Ishikawa (cell line): Measurements from ENCODE around the gene LY6G6D.

Experiments used
- CEBPB ChIP-seq: IDR thresholded peaks from 2 replicates; pipeline ENCODE4 v1.6.1; 2012
- CREB1 ChIP-seq: IDR thresholded peaks from 2 replicates; pipeline ENCODE4 v1.6.1; 2012; ENCODE audit warnings: low read depth
- EGR1 ChIP-seq: IDR thresholded peaks from 2 replicates; pipeline ENCODE4 v1.6.1; 2012
- EP300 ChIP-seq: IDR thresholded peaks from 2 replicates; pipeline ENCODE4 v1.6.1; 2012; ENCODE audit warnings: borderline replicate concordance
- FOXM1 ChIP-seq: IDR thresholded peaks from 2 replicates; pipeline ENCODE4 v1.6.1; 2012; ENCODE audit warnings: low read depth, borderline replicate concordance
- MAX ChIP-seq: IDR thresholded peaks from 2 replicates; pipeline ENCODE4 v1.6.1; 2012
- NFIC ChIP-seq: IDR thresholded peaks from 2 replicates; pipeline ENCODE4 v1.6.1; 2012
- RAD21 ChIP-seq: IDR thresholded peaks from 2 replicates; pipeline ENCODE4 v1.6.1; 2012; ENCODE audit warnings: low read depth
- TAF1 ChIP-seq: IDR thresholded peaks from 2 replicates; pipeline ENCODE4 v1.6.1; 2012; ENCODE audit warnings: low read depth, mild to moderate bottlenecking
- TCF12 ChIP-seq: IDR thresholded peaks from 2 replicates; pipeline ENCODE4 v1.6.1; 2012; ENCODE audit warnings: low read depth
- TEAD4 ChIP-seq: IDR thresholded peaks from 2 replicates; pipeline ENCODE4 v1.6.1; 2012
- USF1 ChIP-seq: IDR thresholded peaks from 2 replicates; pipeline ENCODE4 v1.6.1; 2012
- YY1 ChIP-seq: IDR thresholded peaks from 2 replicates; pipeline ENCODE4 v1.6.1; 2012; ENCODE audit warnings: low read depth
- ZBTB7A ChIP-seq: IDR thresholded peaks from 2 replicates; pipeline ENCODE4 v1.6.1; 2012; ENCODE audit warnings: low read depth
- TF ChIP-seq, protein P1 (sequence below): IDR thresholded peaks from 2 replicates; pipeline ENCODE4 v1.6.1; 2012; ENCODE audit warnings: low read depth, mild to moderate bottlenecking

The LY6G6D gene

DNA sequence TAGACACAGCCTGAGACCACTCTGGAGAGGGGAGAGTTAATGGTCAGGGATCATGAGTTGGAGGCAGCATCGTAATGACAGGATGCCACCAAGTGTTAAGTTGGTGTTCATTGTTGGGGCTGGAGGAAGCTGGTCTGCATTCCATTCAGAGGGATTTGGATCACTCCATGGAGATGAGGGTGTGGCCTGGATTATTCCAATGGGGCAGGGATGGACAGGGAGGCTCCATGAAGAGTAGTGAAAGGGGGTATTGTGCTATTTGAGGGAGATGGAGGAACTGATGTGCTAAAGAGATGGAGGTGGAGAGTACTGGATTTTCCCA lies 48.4 kb downstream of the LY6G6D start:
- peak; percentile 16; the same call in 1 of the 2 replicates for TF ChIP-seq RAD21
- no peak for TF ChIP-seq CEBPB

DNA sequence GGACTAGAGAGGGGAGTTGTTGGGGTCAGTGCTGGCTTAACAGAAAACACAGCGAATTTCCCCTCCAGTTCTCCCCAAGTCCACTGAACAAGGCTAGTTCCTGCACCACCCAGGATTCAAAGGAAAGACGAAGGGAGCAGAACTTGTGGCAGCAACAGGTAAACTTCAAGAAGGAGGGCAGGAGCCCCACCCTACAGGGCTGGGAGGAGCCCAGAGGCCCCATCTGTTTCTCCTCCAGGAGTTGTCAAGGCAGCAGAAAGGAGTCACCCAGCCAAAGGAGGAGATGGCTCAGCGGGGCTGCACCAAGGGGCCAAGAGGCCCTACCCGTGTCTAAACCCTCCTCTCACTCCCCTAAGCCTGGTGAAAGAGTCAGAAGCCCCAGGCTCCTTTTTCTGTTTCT lies 49.0 kb downstream of the LY6G6D start:
- TF ChIP-seq ZBTB7A, result no peak
- TF ChIP-seq YY1, result no peak
- no peak for TF ChIP-seq TAF1
- TF ChIP-seq RAD21, result no peak
- no peak for TF ChIP-seq MAX
- TF ChIP-seq USF1, result no peak
- no peak for TF ChIP-seq EGR1
- no peak for TF ChIP-seq CREB1
- TF ChIP-seq TEAD4, result no peak
- TF ChIP-seq EP300, result no peak
- TF ChIP-seq CEBPB, result no peak
- TF ChIP-seq TCF12, result no peak
- TF ChIP-seq NFIC, result no peak
- TF ChIP-seq FOXM1, result no peak
- TF ChIP-seq, protein P1, sequence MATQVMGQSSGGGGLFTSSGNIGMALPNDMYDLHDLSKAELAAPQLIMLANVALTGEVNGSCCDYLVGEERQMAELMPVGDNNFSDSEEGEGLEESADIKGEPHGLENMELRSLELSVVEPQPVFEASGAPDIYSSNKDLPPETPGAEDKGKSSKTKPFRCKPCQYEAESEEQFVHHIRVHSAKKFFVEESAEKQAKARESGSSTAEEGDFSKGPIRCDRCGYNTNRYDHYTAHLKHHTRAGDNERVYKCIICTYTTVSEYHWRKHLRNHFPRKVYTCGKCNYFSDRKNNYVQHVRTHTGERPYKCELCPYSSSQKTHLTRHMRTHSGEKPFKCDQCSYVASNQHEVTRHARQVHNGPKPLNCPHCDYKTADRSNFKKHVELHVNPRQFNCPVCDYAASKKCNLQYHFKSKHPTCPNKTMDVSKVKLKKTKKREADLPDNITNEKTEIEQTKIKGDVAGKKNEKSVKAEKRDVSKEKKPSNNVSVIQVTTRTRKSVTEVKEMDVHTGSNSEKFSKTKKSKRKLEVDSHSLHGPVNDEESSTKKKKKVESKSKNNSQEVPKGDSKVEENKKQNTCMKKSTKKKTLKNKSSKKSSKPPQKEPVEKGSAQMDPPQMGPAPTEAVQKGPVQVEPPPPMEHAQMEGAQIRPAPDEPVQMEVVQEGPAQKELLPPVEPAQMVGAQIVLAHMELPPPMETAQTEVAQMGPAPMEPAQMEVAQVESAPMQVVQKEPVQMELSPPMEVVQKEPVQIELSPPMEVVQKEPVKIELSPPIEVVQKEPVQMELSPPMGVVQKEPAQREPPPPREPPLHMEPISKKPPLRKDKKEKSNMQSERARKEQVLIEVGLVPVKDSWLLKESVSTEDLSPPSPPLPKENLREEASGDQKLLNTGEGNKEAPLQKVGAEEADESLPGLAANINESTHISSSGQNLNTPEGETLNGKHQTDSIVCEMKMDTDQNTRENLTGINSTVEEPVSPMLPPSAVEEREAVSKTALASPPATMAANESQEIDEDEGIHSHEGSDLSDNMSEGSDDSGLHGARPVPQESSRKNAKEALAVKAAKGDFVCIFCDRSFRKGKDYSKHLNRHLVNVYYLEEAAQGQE, result no peak

DNA sequence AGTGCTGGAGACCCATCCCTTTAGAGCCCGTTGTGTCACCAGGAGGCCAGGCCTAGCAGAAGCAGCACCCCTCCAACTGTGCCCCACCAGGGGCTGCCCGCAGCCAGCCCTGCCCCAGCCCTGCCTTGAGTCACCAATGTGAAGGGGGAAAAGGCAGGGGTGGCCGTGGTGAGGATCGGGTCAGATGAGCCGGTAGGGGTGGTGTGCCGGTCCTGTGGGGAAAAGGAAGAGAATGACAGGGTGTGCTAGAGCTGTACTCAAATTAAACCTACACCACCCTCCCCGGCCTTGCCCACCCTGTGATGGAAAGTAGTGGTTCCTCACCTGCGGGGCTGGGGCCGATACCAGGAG lies 50.4 kb downstream of the LY6G6D start:
- TF ChIP-seq, protein P1, result no peak
- TF ChIP-seq EP300 (no peak), TCF12 (no peak), NFIC (no peak), CREB1 (no peak), USF1 (no peak), TAF1 (no peak), ZBTB7A (no peak), RAD21 (no peak), CEBPB (no peak), FOXM1 (no peak), YY1 (no peak), MAX (no peak), EGR1 (no peak)

DNA sequence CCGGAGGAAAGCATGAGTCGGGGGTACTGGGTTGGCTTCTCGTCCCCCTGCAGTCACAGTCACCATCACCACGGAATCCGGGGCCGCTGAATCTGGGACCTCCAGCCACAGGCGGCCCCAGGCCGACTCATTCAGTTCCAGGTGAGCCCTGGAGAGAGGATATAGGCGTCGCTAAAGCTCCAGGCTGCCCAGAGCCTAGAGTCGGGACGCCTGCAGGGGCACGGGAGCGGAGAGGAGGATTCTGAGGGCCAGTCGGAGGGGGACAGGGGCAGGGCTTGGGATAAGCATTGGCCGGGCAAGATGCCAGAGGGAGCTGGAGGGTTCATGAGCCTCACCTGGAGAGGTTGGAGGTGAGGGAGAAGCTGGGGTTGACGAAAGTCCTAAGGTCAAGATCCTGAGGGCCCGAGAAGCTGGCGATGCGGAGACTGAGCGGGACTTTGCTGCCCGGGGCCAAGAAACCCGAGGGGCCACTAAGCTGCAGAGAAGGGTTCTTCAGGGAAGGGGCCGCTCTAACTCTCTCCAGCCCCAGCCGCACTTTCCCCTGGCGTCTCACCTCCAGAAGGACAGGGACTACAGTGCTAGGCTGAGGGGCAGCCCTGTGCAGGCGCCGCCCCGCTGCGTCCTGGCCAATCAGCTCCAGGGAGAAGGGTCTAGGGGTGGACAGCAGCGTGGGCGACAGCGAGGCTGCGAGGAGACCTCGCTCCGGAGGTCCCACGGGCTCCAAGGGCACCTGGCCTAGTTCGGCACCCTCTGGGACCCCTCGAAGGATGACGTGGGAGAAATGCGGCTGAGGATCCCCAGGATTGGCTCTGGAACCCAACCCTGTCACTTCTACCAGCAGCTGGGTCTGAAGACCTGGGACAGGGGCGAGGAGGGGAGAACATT lies 51.0 kb downstream of the LY6G6D start:
- TF ChIP-seq ZBTB7A (no peak), NFIC (no peak), RAD21 (no peak), USF1 (no peak), EGR1 (no peak), EP300 (no peak), CREB1 (no peak), FOXM1 (no peak), CEBPB (no peak), TAF1 (no peak), MAX (no peak), TEAD4 (no peak), TCF12 (no peak), YY1 (no peak)
- TF ChIP-seq, protein P1, result no peak
